GM12874 (cell line): ENCODE results near the gene NELFB.
A peak's percentile ranks its signal among the peaks of the same experiment; 100 is the strongest.

Source experiments
- TF ChIP-seq, protein P1 (sequence below): IDR thresholded peaks from 2 replicates; pipeline ENCODE4 v1.5.1; 2011; ENCODE audit warnings: low read depth, mild to moderate bottlenecking, control low read depth, low read length, moderate library complexity; ENCODE audit not compliant: insufficient read depth

The NELFB gene

DNA sequence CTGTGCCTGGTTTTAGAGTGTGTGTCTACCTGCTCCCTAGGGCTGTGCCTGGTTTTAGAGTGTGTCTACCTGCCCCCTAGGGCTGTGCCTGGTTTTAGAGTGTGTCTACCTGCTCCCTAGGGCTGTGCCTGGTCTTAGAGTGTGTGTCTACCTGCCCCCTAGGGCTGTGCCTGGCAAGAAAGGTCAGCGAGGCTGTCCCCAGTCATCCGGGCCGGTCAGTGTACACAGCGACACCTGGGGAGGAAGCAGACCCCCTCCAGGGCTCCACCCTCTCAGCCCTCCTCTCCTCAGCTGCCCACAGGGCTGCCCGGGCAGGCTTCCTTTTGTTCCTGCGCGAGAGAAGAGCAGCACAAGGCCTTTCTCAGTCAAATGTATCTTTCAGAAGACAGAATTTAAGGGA is 42.8 kb downstream of the NELFB start:
- TF ChIP-seq, protein P1, sequence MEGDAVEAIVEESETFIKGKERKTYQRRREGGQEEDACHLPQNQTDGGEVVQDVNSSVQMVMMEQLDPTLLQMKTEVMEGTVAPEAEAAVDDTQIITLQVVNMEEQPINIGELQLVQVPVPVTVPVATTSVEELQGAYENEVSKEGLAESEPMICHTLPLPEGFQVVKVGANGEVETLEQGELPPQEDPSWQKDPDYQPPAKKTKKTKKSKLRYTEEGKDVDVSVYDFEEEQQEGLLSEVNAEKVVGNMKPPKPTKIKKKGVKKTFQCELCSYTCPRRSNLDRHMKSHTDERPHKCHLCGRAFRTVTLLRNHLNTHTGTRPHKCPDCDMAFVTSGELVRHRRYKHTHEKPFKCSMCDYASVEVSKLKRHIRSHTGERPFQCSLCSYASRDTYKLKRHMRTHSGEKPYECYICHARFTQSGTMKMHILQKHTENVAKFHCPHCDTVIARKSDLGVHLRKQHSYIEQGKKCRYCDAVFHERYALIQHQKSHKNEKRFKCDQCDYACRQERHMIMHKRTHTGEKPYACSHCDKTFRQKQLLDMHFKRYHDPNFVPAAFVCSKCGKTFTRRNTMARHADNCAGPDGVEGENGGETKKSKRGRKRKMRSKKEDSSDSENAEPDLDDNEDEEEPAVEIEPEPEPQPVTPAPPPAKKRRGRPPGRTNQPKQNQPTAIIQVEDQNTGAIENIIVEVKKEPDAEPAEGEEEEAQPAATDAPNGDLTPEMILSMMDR: no peak

DNA sequence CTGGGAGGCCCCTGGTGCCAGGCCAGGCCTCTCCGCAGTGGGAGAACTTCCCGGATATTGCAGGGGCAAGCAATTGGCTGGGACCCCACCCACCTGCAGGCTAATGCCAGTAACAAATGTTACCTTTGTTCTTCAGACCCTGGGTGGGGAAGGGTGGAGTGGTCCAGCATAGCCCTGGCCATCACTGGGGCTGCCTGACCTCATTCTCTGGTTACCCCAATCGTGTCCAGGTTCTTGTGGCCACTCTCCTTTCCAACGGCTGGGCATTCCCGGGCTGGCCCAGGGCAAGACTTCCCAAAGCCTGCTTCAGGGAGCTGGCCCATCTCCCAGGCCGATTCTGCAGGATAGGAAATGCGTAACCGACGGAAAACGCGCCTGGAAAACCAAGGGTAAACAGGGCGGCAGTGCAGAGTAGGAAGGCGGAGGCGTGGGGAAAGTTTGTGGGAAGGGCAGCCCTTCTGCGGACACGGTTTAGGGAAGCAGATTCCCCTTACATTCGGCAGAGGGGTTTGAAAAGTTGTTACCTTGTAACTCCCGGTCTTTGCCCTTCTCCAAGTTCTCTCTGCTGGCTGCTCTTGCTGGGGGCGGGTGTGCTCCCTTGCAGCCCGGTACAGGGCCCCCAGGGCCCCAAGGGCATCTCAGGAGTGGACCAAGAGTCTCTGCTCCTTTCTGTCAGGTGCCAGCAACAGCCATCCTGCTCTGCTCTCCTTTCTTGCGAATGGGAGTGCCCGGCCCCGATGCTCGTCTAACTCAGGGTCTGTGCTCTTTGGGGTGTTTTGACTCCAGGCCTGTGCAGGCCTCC is 43.5 kb downstream of the NELFB start:
- TF ChIP-seq, protein P1: no peak

DNA sequence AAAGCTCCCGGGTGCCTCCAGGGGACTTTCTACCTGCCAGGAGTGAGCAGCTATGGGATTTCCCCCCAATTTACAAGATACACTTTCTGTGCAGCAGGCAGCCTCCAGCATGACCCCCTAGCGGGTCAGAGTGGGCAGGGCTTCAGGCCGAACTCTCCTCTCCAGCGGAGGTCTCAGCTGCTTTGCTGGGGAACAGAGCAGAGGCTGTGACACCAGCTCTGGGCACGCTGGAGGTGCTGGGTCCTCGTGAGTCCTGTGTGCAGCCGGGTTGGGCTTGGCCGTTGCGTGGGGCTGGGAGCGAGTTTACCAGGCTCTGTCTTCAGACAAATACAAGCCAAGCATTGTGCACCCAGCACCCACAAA is 44.1 kb downstream of the NELFB start:
- TF ChIP-seq, protein P1: no peak

DNA sequence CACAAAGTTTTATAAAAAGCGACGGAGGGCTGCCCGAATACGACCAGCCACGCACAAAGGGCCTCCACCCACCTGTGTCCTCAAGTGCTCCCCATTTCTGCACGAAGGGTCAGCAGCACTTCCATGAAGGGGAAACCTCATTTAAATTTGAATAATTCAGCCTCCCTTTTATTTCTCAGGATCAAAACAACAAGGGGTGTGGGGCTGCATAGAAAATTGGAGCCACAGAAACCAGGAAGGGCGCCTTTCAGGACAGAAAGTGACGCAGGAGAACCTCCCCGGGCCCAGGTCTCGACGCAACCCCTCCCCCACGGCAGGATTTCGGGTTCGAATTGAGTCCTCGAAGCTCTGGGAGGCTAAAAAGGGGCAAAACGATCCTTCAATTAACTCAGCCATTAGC is 44.8 kb downstream of the NELFB start:
- TF ChIP-seq, protein P1: no peak

DNA sequence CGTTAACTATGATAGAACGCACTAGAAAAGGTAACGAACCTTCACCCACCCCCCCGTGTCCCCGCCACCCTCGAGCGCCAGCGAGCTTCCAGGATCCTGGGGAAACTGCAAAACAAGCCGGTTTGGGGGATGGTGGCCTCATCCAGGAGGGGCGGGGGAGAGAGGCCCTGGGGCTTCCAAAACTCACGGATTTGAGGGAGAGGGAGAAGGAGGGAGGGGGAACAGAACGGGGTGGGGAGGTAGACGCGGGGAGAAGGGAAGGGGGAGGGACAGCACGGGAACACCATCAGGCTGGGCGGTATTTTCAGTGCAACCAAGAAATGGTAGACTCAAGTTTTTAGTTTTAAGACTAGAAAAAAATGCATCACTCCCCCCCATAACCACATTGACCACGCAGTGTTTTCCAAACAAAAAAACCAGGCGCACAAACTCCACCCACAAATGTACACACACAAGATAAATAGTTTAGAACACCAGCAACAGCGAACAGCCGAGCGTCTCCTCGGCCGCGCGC is 45.5 kb downstream of the NELFB start:
- TF ChIP-seq, protein P1: no peak

DNA sequence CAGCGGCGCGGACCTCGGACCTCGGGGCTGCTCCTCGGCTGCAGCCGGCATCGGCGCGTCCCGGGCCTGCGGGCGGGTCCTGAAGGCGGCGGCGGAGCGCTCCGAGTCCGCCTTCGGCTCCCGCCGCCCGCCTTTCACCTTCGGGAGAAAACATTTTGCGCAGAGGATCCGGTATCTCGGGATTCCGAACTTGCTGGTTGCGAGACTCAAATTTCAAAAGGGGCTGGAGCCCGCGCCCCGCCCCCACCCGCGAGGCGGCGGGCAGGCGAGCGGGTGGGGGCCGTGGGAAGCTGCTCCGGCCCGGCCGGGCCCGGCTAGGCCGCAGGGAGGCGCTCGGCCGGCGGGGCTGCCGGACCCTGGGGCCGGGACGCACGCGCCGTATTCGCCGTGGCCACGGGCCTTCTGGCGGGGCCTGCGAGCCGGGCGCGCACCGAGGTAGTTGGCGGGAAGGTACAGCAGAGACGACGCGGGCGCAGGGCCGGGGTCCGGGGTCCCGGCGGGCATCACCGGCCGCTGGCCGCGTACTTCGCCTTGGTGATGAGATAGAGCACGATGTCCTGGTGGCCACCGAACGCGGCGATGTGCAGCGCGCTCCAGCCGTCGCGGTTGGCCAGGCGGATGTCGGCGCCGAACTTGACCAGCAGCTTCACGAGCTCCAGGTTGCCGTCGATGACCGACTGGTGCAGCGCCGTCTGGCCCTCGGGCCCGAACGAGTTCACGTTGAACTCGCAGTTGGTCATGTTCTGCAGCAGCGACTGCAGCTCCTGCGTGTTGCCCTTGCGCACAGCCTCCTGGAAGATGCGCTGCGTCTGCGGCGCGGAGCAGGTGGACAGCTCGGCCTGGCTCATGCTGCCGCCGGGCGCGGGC is 46.2 kb downstream of the NELFB start:
- TF ChIP-seq, protein P1: 0 out of 2 replicates have a peak, but pooled peaks have one; percentile 8

DNA sequence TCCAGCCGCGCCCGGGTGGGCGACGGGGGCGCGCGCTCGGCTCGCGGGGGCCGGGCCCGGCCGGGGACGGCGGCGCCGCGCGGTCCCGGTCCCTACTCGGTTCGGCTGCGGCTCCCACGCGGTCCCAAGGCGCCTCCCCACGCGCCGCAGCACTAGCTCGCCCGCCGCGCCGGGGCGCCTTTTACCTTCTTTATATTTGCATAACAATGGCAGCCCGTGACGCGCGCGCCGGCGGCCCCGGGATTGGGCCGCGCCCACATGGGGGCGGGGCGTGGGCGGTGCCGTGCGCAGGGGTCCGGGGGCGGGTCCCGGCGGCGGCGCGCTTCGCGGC is 47.0 kb downstream of the NELFB start, which contains the start of gene NRARP:
Gene NRARP, minus strand, starts transcription at position 154 of the 331 bp plus-strand sequence. CDS start 343 bp downstream, outside the sequence.
- TF ChIP-seq, protein P1: no peak
